Memory B cell (primary cell): ENCODE data around the gene MBTPS1.

Experiments used
- ATAC-seq: fragments of 150-1000 bp; cut with Tn5 transposase; 2 replicates; pipeline ENCODE4 v1.10.0; 2021; ENCODE audit warnings: low read depth, mild to moderate bottlenecking, moderate library complexity
- DNase-seq, 2 donors: peaks; one replicate each; pipeline ENCODE4 v3.0.0; 2022; ENCODE audit warnings: low spot score in 2 of 2
- H3K27ac Mint-ChIP-seq: one replicate; pipeline ENCODE4 v1.8.0; 2022; ENCODE audit warnings: mild to moderate bottlenecking, moderate library complexity, mixed read lengths
- H3K27me3 Mint-ChIP-seq: one replicate; pipeline ENCODE4 v1.8.0; 2022; ENCODE audit warnings: mixed read lengths
- H3K36me3 Mint-ChIP-seq: one replicate; pipeline ENCODE4 v1.8.0; 2022; ENCODE audit warnings: mild to moderate bottlenecking, mixed read lengths
- H3K4me1 Mint-ChIP-seq: one replicate; pipeline ENCODE4 v1.8.0; 2022; ENCODE audit warnings: mixed read lengths
- H3K4me3 Mint-ChIP-seq: one replicate; pipeline ENCODE4 v1.8.0; 2022; ENCODE audit warnings: mild to moderate bottlenecking, moderate library complexity, mixed read lengths
- H3K9me3 Mint-ChIP-seq: one replicate; pipeline ENCODE4 v1.8.0; 2022; ENCODE audit warnings: mixed read lengths

MBTPS1 gene

GRCh38 chr16:84143784-84144199 lies 27.1 kb upstream of the MBTPS1 start:
- ATAC-seq (no peak), DNase-seq (no peak)
- H3K27me3 Mint-ChIP-seq: peaks cover 2% of the 10 kb centered on the region
- peak overlapping the region; percentile 92 for H3K27ac Mint-ChIP-seq
- H3K4me1 Mint-ChIP-seq: peaks cover 16% of the 10 kb centered on the region
- H3K9me3 Mint-ChIP-seq: no peaks in the 10 kb centered on the region
- H3K36me3 Mint-ChIP-seq: peaks cover 2% of the 10 kb centered on the region
- H3K4me3 Mint-ChIP-seq: peak overlapping the region; percentile 93

DNA sequence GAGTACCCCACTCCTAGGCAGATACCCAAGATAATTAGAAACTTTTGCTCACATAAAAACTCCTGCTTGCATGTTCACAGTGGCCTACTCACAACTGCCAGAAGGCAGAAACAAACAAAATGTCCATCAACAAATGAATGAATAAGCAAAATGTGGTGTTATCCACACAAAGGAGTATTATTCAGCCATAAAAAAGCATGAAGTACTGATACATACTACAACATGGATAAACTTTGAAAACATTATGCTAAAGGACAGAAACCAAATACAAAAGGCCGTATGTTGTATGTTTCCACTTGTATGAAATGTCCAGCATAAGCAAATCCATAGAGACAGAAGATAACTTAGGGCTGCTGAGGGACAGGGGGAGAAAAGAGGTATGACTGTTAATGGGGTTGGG lies 26.3 kb upstream of the MBTPS1 start:
- ATAC-seq (no peak), DNase-seq (no peak)
- H3K9me3 Mint-ChIP-seq: no peaks in the 10 kb centered on the region
- peaks cover 16% of the 10 kb centered on the region for H3K4me1 Mint-ChIP-seq
- H3K4me3 Mint-ChIP-seq: no peak overlapping the region
- no peak overlapping the region for H3K27ac Mint-ChIP-seq
- peaks cover 2% of the 10 kb centered on the region for H3K36me3 Mint-ChIP-seq
- peaks cover 1% of the 10 kb centered on the region for H3K27me3 Mint-ChIP-seq

DNA sequence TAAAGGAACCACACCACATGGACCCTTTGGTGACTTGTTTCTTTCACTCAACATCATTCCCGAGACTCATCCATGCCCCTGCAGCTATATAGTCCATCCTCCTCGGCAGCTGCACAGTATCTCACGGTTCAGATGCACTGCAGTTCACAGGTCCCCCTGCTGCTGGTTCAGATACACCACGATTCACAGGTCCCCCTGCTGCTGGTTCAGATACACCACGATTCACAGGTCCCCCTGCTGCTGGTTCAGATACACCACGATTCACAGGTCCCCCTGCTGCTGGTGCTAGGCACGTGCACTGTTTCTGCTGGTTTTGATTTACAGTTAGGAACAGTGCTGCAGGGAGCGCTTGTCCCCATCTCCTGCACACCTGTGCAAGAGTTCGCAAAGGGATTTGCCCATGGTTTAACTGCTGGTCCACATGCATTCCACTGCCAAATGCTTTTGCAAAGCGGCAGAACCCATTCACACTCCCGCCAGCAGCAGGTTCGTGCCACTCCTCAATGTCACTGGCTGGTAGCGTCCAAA lies 24.5 kb upstream of the MBTPS1 start:
- ATAC-seq: no peak

DNA sequence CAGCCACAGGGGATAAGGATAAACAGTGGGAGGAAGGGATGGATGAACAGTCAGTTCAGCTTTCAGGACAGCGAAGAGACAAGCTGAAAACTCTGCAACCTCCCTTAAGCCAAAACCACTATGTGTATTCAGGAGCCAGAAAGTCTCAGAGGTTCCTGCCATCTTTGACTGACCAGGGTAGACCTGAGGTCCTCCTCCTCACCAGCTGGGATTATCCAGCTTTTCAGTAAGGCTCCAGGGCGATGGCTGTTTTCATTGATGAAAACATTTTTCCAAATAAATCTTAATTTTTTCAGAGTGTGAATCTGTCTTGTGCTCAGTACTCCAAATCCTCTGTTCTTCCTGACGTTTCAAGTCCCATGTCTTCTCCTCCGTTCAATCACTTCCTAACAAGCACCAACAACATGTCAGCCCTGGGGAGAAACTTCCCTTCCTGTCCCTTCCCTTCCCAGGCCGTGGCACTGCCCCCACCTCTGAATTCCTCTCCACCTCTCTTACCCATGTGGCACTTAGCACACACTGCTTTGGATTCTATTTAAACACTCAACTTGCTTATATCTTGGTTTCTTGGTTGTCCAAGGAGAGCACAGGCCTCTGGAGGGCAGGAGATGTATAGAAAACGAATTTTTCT lies 23.0 kb upstream of the MBTPS1 start:
- Mint-ChIP-seq H3K4me3 (no peak overlapping the region), H3K4me1 (peaks cover 25% of the 10 kb centered on the region), H3K27ac (no peak overlapping the region), H3K36me3 (peaks cover 2% of the 10 kb centered on the region), H3K27me3 (no peaks in the 10 kb centered on the region), H3K9me3 (no peaks in the 10 kb centered on the region)
- ATAC-seq: no peak
- no peak for DNase-seq

More for the DNA sequence above, 24.5 kb upstream of the MBTPS1 start:
- Mint-ChIP-seq H3K4me3 (no peak overlapping the region), H3K4me1 (peaks cover 22% of the 10 kb centered on the region), H3K27ac (no peak overlapping the region), H3K9me3 (no peaks in the 10 kb centered on the region), H3K36me3 (peaks cover 2% of the 10 kb centered on the region), H3K27me3 (no peaks in the 10 kb centered on the region)
- DNase-seq: no peak

DNA sequence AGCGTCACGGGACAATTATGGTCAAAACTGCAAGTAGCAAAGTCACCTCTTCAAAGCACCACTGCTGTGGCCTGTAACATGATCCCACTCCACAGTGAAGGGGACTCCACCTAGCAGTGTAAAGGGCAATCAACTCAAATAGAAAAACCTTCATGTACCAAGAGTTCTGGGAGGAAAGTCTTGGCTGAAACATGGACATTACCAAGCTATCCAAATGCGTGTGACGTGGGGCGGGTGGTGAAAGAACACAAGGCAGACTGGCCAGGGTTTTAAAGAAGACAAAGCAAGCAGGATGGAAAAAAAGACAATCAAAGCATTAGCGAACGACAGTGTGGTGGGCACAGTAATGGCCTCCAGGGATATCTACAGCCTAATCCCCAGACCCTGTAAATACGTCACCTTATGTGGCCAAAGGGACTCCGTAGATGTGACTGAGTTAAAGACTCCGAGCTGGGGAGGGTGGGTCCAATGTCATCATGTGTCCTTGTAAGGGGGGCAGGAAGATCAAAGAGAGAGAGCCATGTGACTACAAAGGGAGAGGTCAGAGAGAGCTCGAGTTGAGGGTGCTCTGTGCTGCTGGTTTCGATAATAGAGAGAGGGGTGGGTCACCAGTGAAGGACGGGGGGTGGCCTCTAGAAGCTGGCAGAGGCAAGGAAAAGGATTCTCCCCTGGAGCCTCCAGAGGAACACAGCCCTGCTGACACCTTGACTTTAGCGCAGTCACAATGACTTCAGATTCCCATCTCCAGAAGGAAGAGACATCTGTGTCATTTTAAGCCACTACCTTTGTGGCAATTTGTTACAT lies 22.3 kb upstream of the MBTPS1 start:
- Mint-ChIP-seq H3K4me3 (no peak overlapping the region), H3K4me1 (peaks cover 24% of the 10 kb centered on the region), H3K9me3 (no peaks in the 10 kb centered on the region), H3K27me3 (no peaks in the 10 kb centered on the region), H3K27ac (no peak overlapping the region), H3K36me3 (peaks cover under 1% of the 10 kb centered on the region)
- ATAC-seq: no peak
- DNase-seq: no peak

DNA sequence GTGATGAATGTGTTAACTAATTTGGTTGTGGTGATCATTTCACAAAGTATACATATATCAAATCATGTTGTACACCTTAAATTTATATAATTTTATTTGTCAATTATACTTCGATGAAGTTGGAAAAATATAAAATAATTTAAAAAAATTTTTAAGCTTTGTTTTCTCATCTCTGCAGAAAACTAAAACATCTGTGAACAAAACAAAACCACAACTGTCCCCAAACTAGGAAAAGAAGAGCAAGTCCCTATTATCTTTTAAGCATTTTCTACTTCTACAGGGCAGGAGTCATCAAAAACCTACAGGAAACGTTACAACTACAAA lies 21.7 kb upstream of the MBTPS1 start:
- no peak for DNase-seq
- Mint-ChIP-seq H3K27me3 (no peaks in the 10 kb centered on the region), H3K36me3 (no peaks in the 10 kb centered on the region), H3K9me3 (no peaks in the 10 kb centered on the region), H3K4me3 (no peak overlapping the region), H3K27ac (no peak overlapping the region), H3K4me1 (peaks cover 24% of the 10 kb centered on the region)
- ATAC-seq: no peak

GRCh38 chr16:84137769-84138357 lies 21.1 kb upstream of the MBTPS1 start:
- Mint-ChIP-seq H3K36me3 (no peaks in the 10 kb centered on the region), H3K27me3 (no peaks in the 10 kb centered on the region), H3K4me3 (no peak overlapping the region), H3K4me1 (peaks cover 23% of the 10 kb centered on the region), H3K9me3 (no peaks in the 10 kb centered on the region), H3K27ac (no peak overlapping the region)
- no peak for DNase-seq
- no peak for ATAC-seq

GRCh38 chr16:84137287-84137686 lies 20.5 kb upstream of the MBTPS1 start:
- no peak for ATAC-seq
- no peaks in the 10 kb centered on the region for H3K27me3 Mint-ChIP-seq
- no peaks in the 10 kb centered on the region for H3K9me3 Mint-ChIP-seq
- peaks cover 26% of the 10 kb centered on the region for H3K4me1 Mint-ChIP-seq
- no peak overlapping the region for H3K27ac Mint-ChIP-seq
- no peaks in the 10 kb centered on the region for H3K36me3 Mint-ChIP-seq
- no peak overlapping the region for H3K4me3 Mint-ChIP-seq
- DNase-seq: no peak

DNA sequence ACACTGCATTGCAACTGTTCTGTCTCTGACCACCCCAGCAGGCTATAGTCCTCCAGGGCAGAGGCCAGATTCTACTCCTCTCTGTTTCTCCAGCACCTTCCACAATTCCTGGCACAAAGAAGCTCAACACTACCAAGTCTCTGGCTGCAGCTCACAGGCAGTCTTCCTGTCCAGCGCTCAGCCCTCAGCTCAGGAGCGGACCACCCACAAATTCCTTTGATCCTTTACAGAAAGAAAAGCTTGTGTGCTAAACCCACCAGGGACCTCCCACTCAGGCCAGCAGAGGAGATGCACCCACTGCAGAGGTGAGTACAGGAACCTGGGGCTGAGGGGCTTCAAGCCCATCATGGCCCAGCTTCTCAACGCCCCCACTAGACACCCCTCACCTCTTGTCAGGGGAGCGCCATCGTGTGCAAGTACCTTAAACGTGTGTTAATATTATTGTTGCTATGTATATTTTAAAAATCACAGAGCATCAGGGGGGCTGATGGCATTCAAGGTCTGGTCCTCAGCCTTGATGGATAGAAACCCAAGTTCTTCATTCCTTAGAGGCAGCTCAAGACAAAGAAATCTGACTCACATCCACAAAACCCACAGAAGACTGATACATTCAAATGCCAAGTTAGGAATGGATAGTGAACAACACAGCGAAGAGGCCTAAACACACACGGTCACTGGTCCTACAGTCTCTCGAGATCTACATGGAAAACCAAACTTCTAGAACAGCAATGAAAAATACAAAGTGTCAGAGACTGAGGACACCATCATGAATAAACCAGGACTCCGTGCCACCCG lies 19.8 kb upstream of the MBTPS1 start:
- ATAC-seq (no peak), DNase-seq (no peak)
- H3K27ac Mint-ChIP-seq: no peak overlapping the region
- no peaks in the 10 kb centered on the region for H3K9me3 Mint-ChIP-seq
- H3K4me1 Mint-ChIP-seq: peaks cover 25% of the 10 kb centered on the region
- no peak overlapping the region for H3K4me3 Mint-ChIP-seq
- H3K36me3 Mint-ChIP-seq: no peaks in the 10 kb centered on the region
- no peaks in the 10 kb centered on the region for H3K27me3 Mint-ChIP-seq

GRCh38 chr16:84132527-84133285 lies 16.0 kb upstream of the MBTPS1 start:
- DNase-seq: no peak
- H3K27ac Mint-ChIP-seq: no peak overlapping the region
- H3K4me3 Mint-ChIP-seq: no peak overlapping the region
- no peaks in the 10 kb centered on the region for H3K27me3 Mint-ChIP-seq
- peaks cover 16% of the 10 kb centered on the region for H3K4me1 Mint-ChIP-seq
- peak; percentile 70 for ATAC-seq
- peaks cover 14% of the 10 kb centered on the region for H3K36me3 Mint-ChIP-seq
- no peaks in the 10 kb centered on the region for H3K9me3 Mint-ChIP-seq

- no peaks in the 10 kb centered on the region for H3K27me3 Mint-ChIP-seq
- no peak overlapping the region for H3K4me3 Mint-ChIP-seq
- no peak for DNase-seq
- peaks cover 14% of the 10 kb centered on the region for H3K36me3 Mint-ChIP-seq
- peaks cover 10% of the 10 kb centered on the region for H3K4me1 Mint-ChIP-seq
- no peaks in the 10 kb centered on the region for H3K9me3 Mint-ChIP-seq
- ATAC-seq: no peak
- no peak overlapping the region for H3K27ac Mint-ChIP-seq
Observed at GRCh38 chr16:84131117-84131516, 14.4 kb upstream of the MBTPS1 start.

- ATAC-seq: no peak
- Mint-ChIP-seq H3K4me3 (no peak overlapping the region), H3K9me3 (no peaks in the 10 kb centered on the region), H3K27me3 (no peaks in the 10 kb centered on the region), H3K4me1 (peaks cover 7% of the 10 kb centered on the region), H3K36me3 (peaks cover 14% of the 10 kb centered on the region), H3K27ac (no peak overlapping the region)
- no peak for DNase-seq
Observed at GRCh38 chr16:84124257-84125073, 7.7 kb upstream of the MBTPS1 start.

GRCh38 chr16:84121007-84121406 lies 4.3 kb upstream of the MBTPS1 start:
- Mint-ChIP-seq H3K27ac (no peak overlapping the region), H3K4me3 (no peak overlapping the region), H3K36me3 (peaks cover 12% of the 10 kb centered on the region), H3K4me1 (peaks cover 10% of the 10 kb centered on the region), H3K27me3 (no peaks in the 10 kb centered on the region), H3K9me3 (no peaks in the 10 kb centered on the region)
- no peak for DNase-seq
- no peak for ATAC-seq
